Aorta (tissue), 5 donors: Measurements from ENCODE around the gene PTPN23. TPM values are rescaled to one million over a fixed set of nuclear protein-coding genes. Genes with fewer than 3 reads are reported as not detected.

Experiments
- ATAC-seq: fragments of 200-7000 bp; cut with Tn5 transposase; one replicate; pipeline ENCODE4 v1.9.1; 2022; ENCODE audit warnings: moderate library complexity; ENCODE audit not compliant: low FRiP score
- DNase-seq, 2 donors: peaks; one replicate each; pipeline ENCODE4 v3.0.0-alpha.2; 2020
- H3K27ac ChIP-seq, 2 donors: one replicate each; pipeline ENCODE4 v1.5.1; 2013; ENCODE audit warnings: low read length in 2 of 2, mild to moderate bottlenecking in 2 of 2, moderate library complexity in 2 of 2, control low read depth in 1 of 2, inconsistent platforms in 1 of 2, low read depth in 1 of 2
- H3K27me3 ChIP-seq, 2 donors: one replicate each; pipeline ENCODE4 v1.6.1; 2013; ENCODE audit warnings: control low read depth in 1 of 2, low read length in 1 of 2, mild to moderate bottlenecking in 1 of 2, moderate library complexity in 1 of 2; ENCODE audit not compliant: insufficient read depth in 2 of 2, control insufficient read depth in 1 of 2
- H3K36me3 ChIP-seq, 2 donors: one replicate each; pipeline ENCODE4 v1.6.1; 2013; ENCODE audit warnings: control low read depth in 1 of 2, low read length in 1 of 2, mild to moderate bottlenecking in 1 of 2; ENCODE audit not compliant: insufficient read depth in 2 of 2, control insufficient read depth in 1 of 2
- H3K4me1 ChIP-seq, 2 donors: one replicate each; pipeline ENCODE4 v1.6.1; 2013; ENCODE audit warnings: low read length in 2 of 2, control low read depth in 1 of 2, mild to moderate bottlenecking in 1 of 2, moderate library complexity in 1 of 2; ENCODE audit not compliant: insufficient read depth in 2 of 2, control insufficient read depth in 1 of 2
- H3K4me3 ChIP-seq, 2 donors: one replicate each; pipeline ENCODE4 v1.5.1; 2013; ENCODE audit warnings: low read length in 2 of 2, control low read depth in 1 of 2, mild to moderate bottlenecking in 1 of 2
- H3K9me3 ChIP-seq: one replicate; pipeline ENCODE4 v1.6.1; 2013; ENCODE audit warnings: mild to moderate bottlenecking, low read length; ENCODE audit not compliant: control insufficient read depth
- WGBS, 2 donors: extraction: QIAGEN DNeasy Blood & Tissue Kit; methylation state at CpG; one replicate each; pipeline ENCODE4 v1.1.7; 2013; 5-methylcytosine and 5-hydroxymethylcytosine counted together
- intact Hi-C, 2 donors: fragments of 100-400 bp; cut with DNase I; formaldehyde crosslinking; loops; one replicate each; pipeline versions ENCODE4 v1.14.2 to v1.15.0; 2022
- polyA plus RNA-seq, 2 donors: library from polyadenylated mRNA; stranded (reverse); fragments of 200-250 nt; gene quantifications; one replicate each; pipeline ENCODE4 v1.2.3, GENCODE V29; 2013
- total RNA-seq, 2 donors: library from RNA; stranded (reverse); fragmentation: NEBNext Ultra II Directional; extraction: Animal tissue kit (Norgen Biotek cat#: 25700); gene quantifications; one replicate each; pipeline ENCODE4 v1.2.1, GENCODE V29; 2021
- donor health status: healthy with polysubstance abuse.
- donor health status: Bipolar disorder and iron deficiency.
- donor health status: DM: no; HTN: no; CAD: no.
- donor health status: DM: no; HTN: no; CAD: no.
- donor health status: DM: yes; HTN: yes; CAD: no.

Gene PTPN23
- total and polyA plus RNA-seq, 4 donors: 7.1 to 44.0 (median 28.3) TPM

DNA sequence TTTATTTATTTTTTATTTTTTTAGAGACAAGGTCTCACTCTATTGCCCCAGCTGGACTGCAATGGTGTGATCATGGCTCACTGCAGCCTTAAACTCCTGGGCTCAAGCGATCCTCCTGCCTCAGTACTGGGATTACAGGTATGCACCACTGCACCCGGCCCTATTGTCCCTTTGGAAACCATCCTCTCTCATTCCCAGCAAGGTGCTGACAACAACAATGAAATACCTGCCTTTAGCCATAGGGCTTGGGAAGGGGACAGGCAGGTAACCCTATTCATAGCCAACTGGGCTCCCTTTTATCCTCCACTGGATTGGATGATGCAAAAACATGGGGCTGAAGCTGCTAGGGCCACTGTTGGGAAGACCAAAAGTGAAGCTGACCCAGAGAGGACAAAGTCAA, 51.9 kb downstream of the PTPN23 start:
- ATAC-seq (no peak), DNase-seq (no peak)
- intact Hi-C loops: no loop called here
- H3K36me3 ChIP-seq: peaks cover 0 to 6% of the 10 kb centered on the region in 2 donors
- no peaks in the 10 kb centered on the region for H3K27me3 ChIP-seq
- H3K9me3 ChIP-seq: no peaks in the 10 kb centered on the region
- 94 to 98% methylated on average over 2 of the region's 2 CpGs for WGBS, 2 donors
- no peak overlapping the region for H3K27ac ChIP-seq
- no peak overlapping the region for H3K4me3 ChIP-seq
- no peaks in the 10 kb centered on the region for H3K4me1 ChIP-seq

DNA sequence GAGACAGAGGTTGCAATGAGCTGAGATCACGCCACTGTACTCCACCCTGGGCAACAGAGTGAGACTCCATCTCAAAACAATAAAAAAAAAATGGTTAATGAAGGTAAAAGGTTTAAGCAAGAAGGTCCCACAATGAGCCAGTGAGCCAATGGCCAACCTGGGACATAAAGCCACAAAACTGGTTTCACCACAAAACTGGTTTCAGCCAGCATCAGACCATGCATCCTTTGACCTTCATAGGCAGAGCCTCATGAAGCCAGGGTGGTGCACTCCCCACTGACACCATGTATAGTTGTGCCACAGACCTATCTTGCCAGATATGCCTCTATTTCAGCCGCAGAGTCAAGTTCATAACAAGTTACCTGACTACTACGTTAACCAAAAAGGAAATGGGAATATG, 53.0 kb downstream of the PTPN23 start:
- no peak overlapping the region for H3K27ac ChIP-seq
- no peak overlapping the region for H3K4me3 ChIP-seq
- no peaks in the 10 kb centered on the region for H3K9me3 ChIP-seq
- DNase-seq: no peak
- no peaks in the 10 kb centered on the region for H3K27me3 ChIP-seq
- intact Hi-C loops: no loop called here
- H3K4me1 ChIP-seq: no peaks in the 10 kb centered on the region
- H3K36me3 ChIP-seq: peaks cover 0 to 6% of the 10 kb centered on the region in 2 donors
- 94% methylated on average over 3 of the region's 3 CpGs for WGBS, 2 donors
- no peak for ATAC-seq

DNA sequence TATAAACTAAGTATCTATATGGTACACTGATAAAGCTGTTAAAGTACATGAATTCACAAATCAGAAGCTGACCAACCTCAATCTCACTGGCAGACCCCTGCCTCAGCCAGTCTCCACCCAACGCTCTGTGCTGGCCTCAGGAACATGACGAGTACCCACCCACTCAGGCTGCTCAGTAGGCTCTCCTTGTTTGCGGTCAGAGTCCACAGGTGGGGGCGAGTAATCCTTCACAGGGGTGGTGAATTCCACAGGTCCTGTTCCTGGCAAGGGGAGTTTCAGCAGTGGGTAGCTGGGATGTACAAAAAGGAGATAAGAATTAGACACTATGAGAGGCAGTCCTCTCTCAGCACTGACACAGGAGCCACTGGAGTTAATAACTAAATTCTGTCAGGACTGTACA, 54.0 kb downstream of the PTPN23 start:
- Histone ChIP-seq H3K27me3 (no peaks in the 10 kb centered on the region), H3K36me3 (peaks cover 3 to 10% of the 10 kb centered on the region in 2 donors), H3K4me1 (no peaks in the 10 kb centered on the region), H3K4me3 (no peak overlapping the region), H3K27ac (no peak overlapping the region), H3K9me3 (no peaks in the 10 kb centered on the region)
- ATAC-seq: no peak
- DNase-seq: peak; percentile 12 to 43
- 94% methylated on average over 4 of the region's 4 CpGs for WGBS, 2 donors
- intact Hi-C loops: no loop called here

DNA sequence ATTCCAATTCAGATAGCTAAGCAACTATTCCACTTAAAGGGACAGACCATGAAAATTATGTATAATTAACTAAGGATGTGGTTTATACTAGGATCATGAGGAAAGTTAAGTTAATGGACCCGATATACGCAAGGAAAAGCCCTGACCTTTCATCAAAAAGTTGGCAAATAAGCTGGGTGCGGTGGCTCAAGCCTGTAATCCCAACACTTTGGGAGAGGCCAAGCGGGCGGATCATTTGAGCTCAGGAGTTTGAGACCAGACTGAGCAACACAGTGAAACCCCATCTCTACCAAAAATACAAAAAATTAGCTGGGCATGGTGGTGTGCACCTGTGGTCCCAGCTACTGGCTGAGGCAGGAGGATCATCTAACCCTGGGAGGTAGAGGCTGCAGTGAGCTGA, 55.4 kb downstream of the PTPN23 start:
- H3K27ac ChIP-seq: no peak overlapping the region
- no peaks in the 10 kb centered on the region for H3K27me3 ChIP-seq
- intact Hi-C loops: no loop called here
- H3K4me3 ChIP-seq: no peak overlapping the region
- H3K36me3 ChIP-seq: peaks cover 3 to 10% of the 10 kb centered on the region in 2 donors
- H3K4me1 ChIP-seq: no peaks in the 10 kb centered on the region
- no peaks in the 10 kb centered on the region for H3K9me3 ChIP-seq
- ATAC-seq (no peak), DNase-seq (peak in 1 of 2 donors; percentile 13)
- WGBS, 2 donors: 95 to 98% methylated on average over 5 of the region's 5 CpGs

DNA sequence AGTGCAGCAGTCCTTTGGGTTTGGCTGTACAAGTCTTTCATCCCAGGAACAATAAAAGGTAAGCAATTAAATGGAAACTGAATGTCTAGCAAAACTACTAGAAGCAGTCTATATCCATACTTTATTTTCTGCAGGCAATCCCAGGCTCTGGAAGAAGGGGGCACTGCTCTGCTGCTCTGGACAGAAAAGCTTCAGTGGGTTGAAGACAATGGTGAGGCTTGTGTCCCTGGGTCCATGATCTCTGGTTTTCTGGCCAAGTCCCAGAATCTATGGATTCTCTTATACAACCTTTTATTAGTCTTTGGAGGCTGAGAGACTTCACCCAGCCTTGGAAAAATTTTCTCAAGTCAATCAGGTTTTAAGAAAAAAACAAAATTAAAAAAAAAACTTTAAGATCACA, 59.3 kb downstream of the PTPN23 start:
- intact Hi-C loops: no loop called here
- peaks cover 0 to 5% of the 10 kb centered on the region in 2 donors for H3K4me1 ChIP-seq
- no peaks in the 10 kb centered on the region for H3K9me3 ChIP-seq
- no peak overlapping the region for H3K4me3 ChIP-seq
- H3K27ac ChIP-seq: no peak overlapping the region
- no peak for ATAC-seq
- DNase-seq: no peak
- H3K27me3 ChIP-seq: no peaks in the 10 kb centered on the region
- H3K36me3 ChIP-seq: peaks cover 3% of the 10 kb centered on the region in 2 donors

DNA sequence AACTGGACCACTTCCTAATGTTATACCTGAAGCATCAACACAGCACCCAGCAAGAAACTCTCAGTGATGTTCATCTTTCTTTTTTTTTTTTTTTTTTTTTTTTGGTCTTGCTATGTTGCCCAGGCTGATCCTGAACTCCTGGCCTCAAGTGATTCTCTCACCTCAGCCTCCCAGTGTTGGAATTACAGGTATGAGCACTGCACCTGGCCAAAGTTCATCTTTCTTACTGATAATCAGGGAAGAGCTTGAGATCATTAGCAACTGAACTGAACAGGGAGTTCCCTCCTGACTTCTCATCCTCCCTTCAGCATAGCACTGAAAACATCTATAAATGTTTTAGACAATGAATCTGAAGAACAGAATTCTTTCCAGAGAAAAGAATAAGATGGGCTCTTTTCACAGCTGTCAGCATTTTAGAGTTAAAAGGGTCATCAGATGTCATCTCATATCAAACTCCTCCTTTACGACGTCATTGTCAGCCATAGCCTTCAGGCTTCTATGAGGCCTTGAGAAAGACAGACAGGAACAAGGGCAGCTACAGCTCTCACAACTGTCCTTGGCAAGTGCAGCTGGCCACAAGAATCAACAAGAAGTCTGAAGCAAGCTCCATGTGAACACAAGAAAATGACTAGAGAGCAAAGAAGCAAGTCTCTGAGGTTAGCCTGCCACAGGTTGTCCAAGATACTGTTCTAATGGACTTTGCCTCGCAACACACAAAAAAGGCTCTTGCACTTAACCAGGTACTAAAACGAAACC, 61.2 kb downstream of the PTPN23 start:
- DNase-seq: no peak
- 88 to 90% methylated on average over 4 of the region's 4 CpGs for WGBS, 2 donors
- Histone ChIP-seq H3K36me3 (peaks cover 3% of the 10 kb centered on the region in 2 donors), H3K27me3 (no peaks in the 10 kb centered on the region), H3K27ac (peak overlapping the region in 1 of 2 donors; percentile 16), H3K4me3 (no peak overlapping the region), H3K4me1 (peaks cover 0 to 5% of the 10 kb centered on the region in 2 donors), H3K9me3 (no peaks in the 10 kb centered on the region)
- no peak for ATAC-seq
- intact Hi-C loops: no loop called here

GRCh38 chr3:47443611-47443995, 62.8 kb downstream of the PTPN23 start:
- ATAC-seq: peak; percentile 55
- 34 to 35% methylated on average over 5 of the region's 5 CpGs for WGBS, 2 donors
- peaks cover 3% of the 10 kb centered on the region in 2 donors for H3K36me3 ChIP-seq
- no peaks in the 10 kb centered on the region for H3K9me3 ChIP-seq
- no peaks in the 10 kb centered on the region for H3K27me3 ChIP-seq
- H3K27ac ChIP-seq: peak overlapping the region; percentile 3 to 86
- no peak for DNase-seq
- H3K4me3 ChIP-seq: no peak overlapping the region
- intact Hi-C loops: no loop called here
- H3K4me1 ChIP-seq: peaks cover 0 to 5% of the 10 kb centered on the region in 2 donors

DNA sequence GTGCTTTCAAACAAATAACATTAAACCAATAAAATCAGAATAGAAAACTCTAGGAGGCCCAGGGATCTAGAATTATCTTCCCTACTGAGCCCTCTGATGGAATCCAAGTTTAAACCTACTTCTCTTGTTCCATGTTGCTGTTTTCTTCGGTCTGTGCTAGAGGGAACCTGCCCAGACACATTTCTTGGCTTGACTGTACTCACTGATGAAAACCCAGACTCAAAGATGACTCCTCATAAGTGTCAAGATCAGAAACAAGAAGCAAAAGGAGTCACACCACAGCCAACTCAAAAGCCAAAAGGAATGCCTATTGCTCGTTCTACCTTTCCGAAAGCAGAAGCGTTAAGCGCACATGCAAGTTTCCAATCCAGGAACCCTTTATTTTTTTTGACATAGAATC, 63.3 kb downstream of the PTPN23 start:
- Histone ChIP-seq H3K27me3 (no peaks in the 10 kb centered on the region), H3K36me3 (peaks cover 3% of the 10 kb centered on the region in 2 donors), H3K27ac (no peak overlapping the region), H3K4me1 (peaks cover 0 to 5% of the 10 kb centered on the region in 2 donors), H3K9me3 (no peaks in the 10 kb centered on the region), H3K4me3 (no peak overlapping the region)
- intact Hi-C loops: no loop called here
- WGBS, 2 donors: 82 to 85% methylated on average over 5 of the region's 5 CpGs
- ATAC-seq: no peak
- DNase-seq: no peak

- Histone ChIP-seq H3K9me3 (no peaks in the 10 kb centered on the region), H3K36me3 (no peaks in the 10 kb centered on the region), H3K4me3 (no peak overlapping the region), H3K27ac (no peak overlapping the region), H3K4me1 (no peaks in the 10 kb centered on the region), H3K27me3 (no peaks in the 10 kb centered on the region)
- no peak for ATAC-seq
- WGBS, 2 donors: 93 to 96% methylated on average over 4 of the region's 4 CpGs
- no peak for DNase-seq
- intact Hi-C loops: no loop called here
These were observed 71.8 kb downstream of the PTPN23 start for GRCh38 chr3:47452453-47453215.
